Measurements from ENCODE around the gene SOAT2. TPM values are rescaled to one million over a fixed set of nuclear protein-coding genes. Genes with fewer than 3 reads are reported as not detected.
"Not testable (repeated sequence)": the region's sequence is repeated elsewhere in the genome, so short reads cannot be mapped to it uniquely, and the experiment has no call there.

The SOAT2 gene
- total RNA-seq, 1 donor from 2014 or later, result 0.74 TPM

- no peak for DNase-seq (ENCODE audit: extremely low spot score in 2 of 2)
- H3K4me3 ChIP-seq, result no peak overlapping the region
- peaks cover 0 to 5% of the 10 kb centered on the region in 2 donors for H3K36me3 ChIP-seq
- H3K27ac ChIP-seq, result no peak overlapping the region
- TF ChIP-seq POLR2AphosphoS5 (IDR thresholded peaks at IDR 0.05; ENCODE audit: insufficient read depth in 1 of 2, low read depth in 1 of 2) (no peak), POLR2A (IDR thresholded peaks at IDR 0.05) (no peak)
- TF ChIP-seq, protein P1, sequence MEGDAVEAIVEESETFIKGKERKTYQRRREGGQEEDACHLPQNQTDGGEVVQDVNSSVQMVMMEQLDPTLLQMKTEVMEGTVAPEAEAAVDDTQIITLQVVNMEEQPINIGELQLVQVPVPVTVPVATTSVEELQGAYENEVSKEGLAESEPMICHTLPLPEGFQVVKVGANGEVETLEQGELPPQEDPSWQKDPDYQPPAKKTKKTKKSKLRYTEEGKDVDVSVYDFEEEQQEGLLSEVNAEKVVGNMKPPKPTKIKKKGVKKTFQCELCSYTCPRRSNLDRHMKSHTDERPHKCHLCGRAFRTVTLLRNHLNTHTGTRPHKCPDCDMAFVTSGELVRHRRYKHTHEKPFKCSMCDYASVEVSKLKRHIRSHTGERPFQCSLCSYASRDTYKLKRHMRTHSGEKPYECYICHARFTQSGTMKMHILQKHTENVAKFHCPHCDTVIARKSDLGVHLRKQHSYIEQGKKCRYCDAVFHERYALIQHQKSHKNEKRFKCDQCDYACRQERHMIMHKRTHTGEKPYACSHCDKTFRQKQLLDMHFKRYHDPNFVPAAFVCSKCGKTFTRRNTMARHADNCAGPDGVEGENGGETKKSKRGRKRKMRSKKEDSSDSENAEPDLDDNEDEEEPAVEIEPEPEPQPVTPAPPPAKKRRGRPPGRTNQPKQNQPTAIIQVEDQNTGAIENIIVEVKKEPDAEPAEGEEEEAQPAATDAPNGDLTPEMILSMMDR (IDR thresholded peaks at IDR 0.05), result no peak
- no peaks in the 10 kb centered on the region for H3K27me3 ChIP-seq
- intact Hi-C loops (cut with DNase I), result no loop called here
- H3K4me1 ChIP-seq, result no peaks in the 10 kb centered on the region
- H3K9me3 ChIP-seq, result no peaks in the 10 kb centered on the region
These were observed 58.0 kb downstream of the SOAT2 start for GRCh38 chr12:53161119-53161911.

DNA sequence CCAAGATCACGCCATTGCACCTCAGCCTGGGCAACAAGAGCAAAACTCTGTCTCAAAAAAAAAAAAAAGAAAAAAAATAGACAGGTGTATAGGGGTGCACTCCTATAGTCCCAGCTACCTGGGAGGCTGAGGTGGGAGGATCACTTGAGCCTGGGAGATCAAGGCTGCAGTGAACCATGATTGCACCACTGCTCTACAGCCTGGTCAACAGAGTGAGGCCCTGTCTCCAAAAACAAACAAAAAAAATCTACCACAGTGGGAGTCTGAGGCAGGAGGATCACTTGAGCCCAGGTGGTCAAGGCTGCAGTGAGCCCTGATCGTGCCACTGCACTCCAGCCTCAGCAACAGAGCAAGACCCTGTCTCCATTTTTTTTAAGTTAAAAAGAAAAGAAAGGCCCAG lies 59.7 kb downstream of the SOAT2 start:
- intact Hi-C loops (cut with DNase I); H3K36me3 ChIP-seq; H3K4me3 ChIP-seq; H3K4me1 ChIP-seq; H3K27ac ChIP-seq; H3K9me3 ChIP-seq; DNase-seq (ENCODE audit: extremely low spot score in 2 of 2); H3K27me3 ChIP-seq: not testable (repeated sequence)

GRCh38 chr12:53166837-53167236 lies 63.6 kb downstream of the SOAT2 start:
- H3K9me3 ChIP-seq, result no peaks in the 10 kb centered on the region
- intact Hi-C loops (cut with DNase I), result no loop called here
- no peak for DNase-seq (ENCODE audit: extremely low spot score in 2 of 2)
- H3K27ac ChIP-seq, result no peak overlapping the region
- no peaks in the 10 kb centered on the region for H3K27me3 ChIP-seq
- no peak overlapping the region for H3K4me3 ChIP-seq
- H3K4me1 ChIP-seq, result peaks cover 5% of the 10 kb centered on the region
- no peak for TF ChIP-seq POLR2AphosphoS5 (IDR thresholded peaks at IDR 0.05; ENCODE audit: insufficient read depth in 1 of 2, low read depth in 1 of 2)
- TF ChIP-seq, protein P1 (IDR thresholded peaks at IDR 0.05), result no peak
- TF ChIP-seq POLR2A (IDR thresholded peaks at IDR 0.05), result no peak
- H3K36me3 ChIP-seq, result peaks cover 0 to 5% of the 10 kb centered on the region in 2 donors

- Histone ChIP-seq H3K4me3 (no peak overlapping the region), H3K36me3 (no peaks in the 10 kb centered on the region), H3K9me3 (no peaks in the 10 kb centered on the region), H3K27ac (no peak overlapping the region), H3K27me3 (no peaks in the 10 kb centered on the region), H3K4me1 (peaks cover 6% of the 10 kb centered on the region)
- intact Hi-C loops (cut with DNase I), result no loop called here
- TF ChIP-seq POLR2AphosphoS5 (IDR thresholded peaks at IDR 0.05; ENCODE audit: insufficient read depth in 1 of 2, low read depth in 1 of 2) (no peak), POLR2A (IDR thresholded peaks at IDR 0.05) (no peak)
- TF ChIP-seq, protein P1 (IDR thresholded peaks at IDR 0.05), result no peak
- no peak for DNase-seq (ENCODE audit: extremely low spot score in 2 of 2)
These were observed 66.4 kb downstream of the SOAT2 start for GRCh38 chr12:53169644-53170043.

DNA sequence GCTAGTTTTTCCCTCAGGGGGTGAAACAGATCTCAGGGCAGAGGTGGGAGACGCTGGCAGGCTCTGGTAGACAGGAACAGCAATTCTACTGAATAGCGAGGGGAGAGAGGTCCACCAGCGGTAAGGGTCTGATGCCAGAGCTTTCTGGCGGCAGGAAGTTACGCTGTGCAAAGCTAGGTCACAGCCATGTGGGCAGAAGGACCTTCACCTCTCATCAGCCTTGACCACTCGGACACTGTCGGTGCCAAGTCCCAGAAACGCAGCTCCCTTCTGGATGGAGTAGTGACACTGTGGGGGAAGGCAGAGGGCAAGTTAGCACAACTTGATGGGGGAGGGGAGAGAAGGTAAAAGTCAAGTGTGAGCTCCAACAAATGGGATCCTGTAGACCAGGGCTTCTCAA lies 66.9 kb downstream of the SOAT2 start:
- H3K4me1 ChIP-seq, result peaks cover 6% of the 10 kb centered on the region
- no peak for DNase-seq (ENCODE audit: extremely low spot score in 2 of 2)
- H3K36me3 ChIP-seq, result no peaks in the 10 kb centered on the region
- intact Hi-C loops (cut with DNase I), result no loop called here
- no peak overlapping the region for H3K4me3 ChIP-seq
- H3K27me3 ChIP-seq, result no peaks in the 10 kb centered on the region
- TF ChIP-seq POLR2A (IDR thresholded peaks at IDR 0.05) (no peak), POLR2AphosphoS5 (IDR thresholded peaks at IDR 0.05; ENCODE audit: insufficient read depth in 1 of 2, low read depth in 1 of 2) (no peak)
- TF ChIP-seq, protein P1 (IDR thresholded peaks at IDR 0.05), result no peak
- no peak overlapping the region for H3K27ac ChIP-seq
- H3K9me3 ChIP-seq, result no peaks in the 10 kb centered on the region
